DOHH2 (cell line): ENCODE measurements around the gene CNTNAP3.
"Not testable (repeated sequence)": the region's sequence is repeated elsewhere in the genome, so short reads cannot be mapped to it uniquely, and the experiment has no call there.

Source experiments
- EZH2phosphoT487 ChIP-seq: fragments of 200-600 bp; sonication (generic); IDR thresholded peaks from 2 replicates; pipeline ENCODE4 v1.6.1; 2017; ENCODE audit warnings: borderline replicate concordance, mild to moderate bottlenecking, antibody characterized with exemption, low read length, moderate library complexity, mixed read lengths
- TF ChIP-seq, protein P1 (sequence below): fragments of 200-600 bp; sonication (generic); IDR thresholded peaks from one replicate; pipeline ENCODE4 v1.5.1; 2014; ENCODE audit warnings: antibody characterized with exemption, mild to moderate bottlenecking, low read depth, low read length; ENCODE audit not compliant: poor library complexity, severe bottlenecking

GRCh38 chr9:39028168-39028567, 259.8 kb downstream of the CNTNAP3 start:
- TF ChIP-seq, protein P1, sequence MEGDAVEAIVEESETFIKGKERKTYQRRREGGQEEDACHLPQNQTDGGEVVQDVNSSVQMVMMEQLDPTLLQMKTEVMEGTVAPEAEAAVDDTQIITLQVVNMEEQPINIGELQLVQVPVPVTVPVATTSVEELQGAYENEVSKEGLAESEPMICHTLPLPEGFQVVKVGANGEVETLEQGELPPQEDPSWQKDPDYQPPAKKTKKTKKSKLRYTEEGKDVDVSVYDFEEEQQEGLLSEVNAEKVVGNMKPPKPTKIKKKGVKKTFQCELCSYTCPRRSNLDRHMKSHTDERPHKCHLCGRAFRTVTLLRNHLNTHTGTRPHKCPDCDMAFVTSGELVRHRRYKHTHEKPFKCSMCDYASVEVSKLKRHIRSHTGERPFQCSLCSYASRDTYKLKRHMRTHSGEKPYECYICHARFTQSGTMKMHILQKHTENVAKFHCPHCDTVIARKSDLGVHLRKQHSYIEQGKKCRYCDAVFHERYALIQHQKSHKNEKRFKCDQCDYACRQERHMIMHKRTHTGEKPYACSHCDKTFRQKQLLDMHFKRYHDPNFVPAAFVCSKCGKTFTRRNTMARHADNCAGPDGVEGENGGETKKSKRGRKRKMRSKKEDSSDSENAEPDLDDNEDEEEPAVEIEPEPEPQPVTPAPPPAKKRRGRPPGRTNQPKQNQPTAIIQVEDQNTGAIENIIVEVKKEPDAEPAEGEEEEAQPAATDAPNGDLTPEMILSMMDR = not testable (repeated sequence)
- not testable (repeated sequence) for TF ChIP-seq EZH2phosphoT487
